PC-9 (cell line): ENCODE results near the gene TRMT1L. TPM values are rescaled to one million over a fixed set of nuclear protein-coding genes. Genes with fewer than 3 reads are reported as not detected.

Experiments used
- BruUV-seq: library from RNA; stranded (reverse); fragments of 400-500 nt; replicated peaks from 2 replicates; lab custom pipeline; 2021; lab: Mats Ljungman, UMichigan
- CTCF ChIA-PET: fragments of 300-600 bp; sonication (Branson Sonifier 250); formaldehyde crosslinking; loops from one replicate; lab custom pipeline; 2022; ENCODE audit warnings: antibody characterized with exemption; lab: Charles Lee
- POLR2A ChIA-PET: fragments of 300-600 bp; sonication (Branson Sonifier 250); formaldehyde crosslinking; loops from one replicate; lab custom pipeline; 2022; ENCODE audit warnings: antibody characterized with exemption; ENCODE audit not compliant: unreplicated experiment; lab: Charles Lee
- DNase-seq, 2 experiments: peaks; one replicate each; pipeline versions ENCODE4 v3.0.0 to v3.0.0-alpha.2; 2015 to 2022; ENCODE audit warnings: mixed read lengths in 1 of 2
- H2AFZ ChIP-seq: fragments of 200-600 bp; sonication (generic); 2 replicates; pipeline ENCODE4 v1.8.1; 2017; ENCODE audit warnings: antibody characterized with exemption
- H3F3A ChIP-seq: fragments of 200-600 bp; sonication (generic); 2 replicates; pipeline ENCODE4 v1.8.1; 2017; ENCODE audit warnings: antibody characterized with exemption, mild to moderate bottlenecking, low read depth; ENCODE audit not compliant: insufficient read depth
- H3K27ac ChIP-seq: fragments of 200-600 bp; sonication (generic); 2 replicates; pipeline ENCODE4 v1.6.1; 2016; ENCODE audit warnings: mixed run types
- H3K27me3 ChIP-seq: fragments of 200-600 bp; sonication (generic); 2 replicates; pipeline ENCODE4 v1.6.1; 2016; ENCODE audit warnings: low read depth, mixed run types; ENCODE audit not compliant: insufficient read depth
- H3K36me3 ChIP-seq: fragments of 200-600 bp; sonication (generic); 2 replicates; pipeline ENCODE4 v1.6.1; 2016; ENCODE audit warnings: low read depth, mixed run types
- H3K4me1 ChIP-seq: fragments of 200-600 bp; sonication (generic); replicated peaks from 2 replicates; pipeline ENCODE4 v1.6.1; 2016; ENCODE audit warnings: mixed run types; ENCODE audit not compliant: insufficient read depth
- H3K4me2 ChIP-seq: fragments of 200-600 bp; sonication (generic); 2 replicates; pipeline ENCODE4 v1.6.1; 2017; ENCODE audit warnings: mixed run types
- H3K4me3 ChIP-seq: fragments of 200-600 bp; sonication (generic); 2 replicates; pipeline ENCODE4 v1.6.1; 2016; ENCODE audit warnings: mixed run types
- H3K79me2 ChIP-seq: fragments of 200-600 bp; sonication (generic); 2 replicates; pipeline ENCODE4 v1.6.1; 2017; ENCODE audit warnings: low read depth, mixed run types
- H3K9me2 ChIP-seq: fragments of 200-600 bp; sonication (generic); 2 replicates; pipeline ENCODE4 v1.8.1; 2017; ENCODE audit warnings: mild to moderate bottlenecking; ENCODE audit not compliant: insufficient read depth
- H3K9me3 ChIP-seq: fragments of 200-600 bp; sonication (generic); 2 replicates; pipeline ENCODE4 v1.8.1; 2016; ENCODE audit warnings: low read depth; ENCODE audit not compliant: insufficient read depth
- H4K20me1 ChIP-seq: fragments of 200-600 bp; sonication (generic); 2 replicates; pipeline ENCODE4 v1.8.1; 2017; ENCODE audit not compliant: insufficient read depth
- EZH2 ChIP-seq: fragments of 200-600 bp; sonication (generic); IDR thresholded peaks from 2 replicates; pipeline ENCODE4 v1.8.0; 2017; ENCODE audit warnings: antibody characterized with exemption, low read depth
- intact Hi-C: fragments of 100-400 bp; cut with micrococcal nuclease; formaldehyde crosslinking; loops from one replicate; pipeline ENCODE4 v1.10.0; 2022; ENCODE audit not compliant: unreplicated experiment
- total RNA-seq: library from RNA; stranded (reverse); gene quantifications from 2 replicates; pipeline ENCODE4 v1.2.3, GENCODE V29; 2021
- TF ChIP-seq, protein P1 (sequence below): fragments of 200-600 bp; sonication (generic); conservative IDR thresholded peaks from 2 replicates; pipeline ENCODE4 v1.6.1; 2017; ENCODE audit warnings: mixed run types, antibody characterized with exemption, mild to moderate bottlenecking, moderate library complexity

The TRMT1L gene
- total RNA-seq, 1 experiment from 2014 or later, result 18.3 TPM

DNA sequence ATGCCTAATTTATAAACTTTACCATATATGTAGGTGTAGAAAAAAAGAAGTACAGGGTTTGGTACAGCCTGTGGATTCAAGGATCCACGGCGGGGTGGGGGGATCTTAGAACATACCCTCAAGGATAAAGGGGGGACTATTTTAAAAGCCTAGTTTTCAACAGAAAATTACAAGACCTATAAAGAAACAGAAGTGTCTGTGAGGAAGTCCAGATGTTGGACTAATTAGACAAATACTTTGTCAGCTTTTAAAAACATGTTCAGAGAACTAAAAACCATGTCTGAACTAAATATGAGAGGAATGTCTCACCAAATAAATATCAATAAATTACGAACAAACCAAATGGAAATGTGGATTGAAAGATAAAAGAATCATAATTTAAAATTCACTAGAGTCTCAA lies 51.6 kb downstream of the TRMT1L start:
- CTCF ChIA-PET, result no interaction called here
- H3F3A ChIP-seq, result no peaks in the 10 kb centered on the region
- no peaks in the 10 kb centered on the region for H3K4me1 ChIP-seq
- no peak overlapping the region for H3K4me3 ChIP-seq
- no peak for DNase-seq
- H3K79me2 ChIP-seq, result no peaks in the 10 kb centered on the region
- H3K27ac ChIP-seq, result no peak overlapping the region
- POLR2A ChIA-PET, result no interaction called here
- no peaks in the 10 kb centered on the region for H4K20me1 ChIP-seq
- no TSS peak for BruUV-seq
- no peak overlapping the region for H2AFZ ChIP-seq
- H3K36me3 ChIP-seq, result peaks cover under 1% of the 10 kb centered on the region; the same call in 1 of the 2 replicates
- intact Hi-C loops, result no loop called here
- H3K4me2 ChIP-seq, result no peak overlapping the region
- no peaks in the 10 kb centered on the region for H3K27me3 ChIP-seq
- no peaks in the 10 kb centered on the region for H3K9me2 ChIP-seq
- TF ChIP-seq, protein P1, sequence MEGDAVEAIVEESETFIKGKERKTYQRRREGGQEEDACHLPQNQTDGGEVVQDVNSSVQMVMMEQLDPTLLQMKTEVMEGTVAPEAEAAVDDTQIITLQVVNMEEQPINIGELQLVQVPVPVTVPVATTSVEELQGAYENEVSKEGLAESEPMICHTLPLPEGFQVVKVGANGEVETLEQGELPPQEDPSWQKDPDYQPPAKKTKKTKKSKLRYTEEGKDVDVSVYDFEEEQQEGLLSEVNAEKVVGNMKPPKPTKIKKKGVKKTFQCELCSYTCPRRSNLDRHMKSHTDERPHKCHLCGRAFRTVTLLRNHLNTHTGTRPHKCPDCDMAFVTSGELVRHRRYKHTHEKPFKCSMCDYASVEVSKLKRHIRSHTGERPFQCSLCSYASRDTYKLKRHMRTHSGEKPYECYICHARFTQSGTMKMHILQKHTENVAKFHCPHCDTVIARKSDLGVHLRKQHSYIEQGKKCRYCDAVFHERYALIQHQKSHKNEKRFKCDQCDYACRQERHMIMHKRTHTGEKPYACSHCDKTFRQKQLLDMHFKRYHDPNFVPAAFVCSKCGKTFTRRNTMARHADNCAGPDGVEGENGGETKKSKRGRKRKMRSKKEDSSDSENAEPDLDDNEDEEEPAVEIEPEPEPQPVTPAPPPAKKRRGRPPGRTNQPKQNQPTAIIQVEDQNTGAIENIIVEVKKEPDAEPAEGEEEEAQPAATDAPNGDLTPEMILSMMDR, result no peak
- TF ChIP-seq EZH2, result no peak
- H3K9me3 ChIP-seq, result no peaks in the 10 kb centered on the region

DNA sequence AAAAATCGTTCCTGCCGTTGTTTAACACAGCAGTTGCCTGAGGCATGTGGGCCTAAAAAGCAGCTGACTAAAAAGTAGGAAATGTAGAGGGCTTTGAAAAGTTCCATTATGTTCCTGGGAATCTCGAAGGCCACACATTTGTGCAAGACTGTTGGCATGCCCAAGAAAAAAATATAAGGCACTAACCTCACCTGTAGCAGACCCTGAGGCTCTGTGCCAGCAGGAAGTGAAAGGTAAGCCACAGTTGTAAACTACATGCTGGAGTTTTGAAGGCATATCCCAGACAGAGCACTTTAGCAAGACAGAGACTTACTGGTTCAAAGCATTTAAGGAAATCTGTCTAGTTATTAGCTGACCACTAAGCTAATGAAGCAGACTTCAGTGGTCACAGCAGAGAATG lies 52.7 kb downstream of the TRMT1L start:
- BruUV-seq, result no TSS peak
- no peaks in the 10 kb centered on the region for H3K79me2 ChIP-seq
- H2AFZ ChIP-seq, result no peak overlapping the region
- H3K4me3 ChIP-seq, result no peak overlapping the region
- H4K20me1 ChIP-seq, result no peaks in the 10 kb centered on the region
- no peaks in the 10 kb centered on the region for H3K4me1 ChIP-seq
- no peak for DNase-seq
- no peaks in the 10 kb centered on the region for H3K9me3 ChIP-seq
- peaks cover 4% of the 10 kb centered on the region; the same call in 1 of the 2 replicates for H3K36me3 ChIP-seq
- H3K4me2 ChIP-seq, result no peak overlapping the region
- no peaks in the 10 kb centered on the region for H3K27me3 ChIP-seq
- CTCF ChIA-PET, result no interaction called here
- H3K9me2 ChIP-seq, result no peaks in the 10 kb centered on the region
- no peaks in the 10 kb centered on the region for H3F3A ChIP-seq
- TF ChIP-seq EZH2, result no peak
- TF ChIP-seq, protein P1, result no peak
- H3K27ac ChIP-seq, result no peak overlapping the region
- POLR2A ChIA-PET, result no interaction called here
- intact Hi-C loops, result no loop called here

GRCh38 chr1:185096531-185096930 lies 60.2 kb downstream of the TRMT1L start:
- H3K4me2 ChIP-seq, result no peak overlapping the region
- DNase-seq, result no peak
- POLR2A ChIA-PET, result no interaction called here
- TF ChIP-seq, protein P1, result no peak
- no peak for TF ChIP-seq EZH2
- H4K20me1 ChIP-seq, result no peaks in the 10 kb centered on the region; the same call in 1 of the 2 replicates
- no peaks in the 10 kb centered on the region for H3K9me3 ChIP-seq
- intact Hi-C loops, result no loop called here
- H3K9me2 ChIP-seq, result no peaks in the 10 kb centered on the region
- BruUV-seq, result no TSS peak
- peaks cover 11% of the 10 kb centered on the region; the same call in 1 of the 2 replicates for H3K36me3 ChIP-seq
- H3K27me3 ChIP-seq, result no peaks in the 10 kb centered on the region
- no peak overlapping the region for H3K27ac ChIP-seq
- no peaks in the 10 kb centered on the region for H3K79me2 ChIP-seq
- H2AFZ ChIP-seq, result no peak overlapping the region
- no peaks in the 10 kb centered on the region; the same call in 1 of the 2 replicates for H3F3A ChIP-seq
- CTCF ChIA-PET, result no interaction called here
- no peaks in the 10 kb centered on the region for H3K4me1 ChIP-seq
- H3K4me3 ChIP-seq, result no peak overlapping the region
